Nephron (organoid): Measurements from ENCODE around the gene TEX52.

Source experiments
- H3K27ac Mint-ChIP-seq, 3 experiments: 2 replicates each; pipeline ENCODE4 v1.8.0; 2020; ENCODE audit warnings: mixed read lengths in 3 of 3, mild to moderate bottlenecking in 2 of 3, moderate library complexity in 1 of 3
- H3K27me3 Mint-ChIP-seq: 2 replicates; pipeline ENCODE4 v1.8.0; 2021; ENCODE audit warnings: low read depth, mild to moderate bottlenecking, moderate library complexity, mixed read lengths
- H3K36me3 Mint-ChIP-seq: 2 replicates; pipeline ENCODE4 v1.8.0; 2020; ENCODE audit warnings: low read depth, mixed read lengths
- H3K4me1 Mint-ChIP-seq: 2 replicates; pipeline ENCODE4 v1.8.0; 2020; ENCODE audit warnings: mixed read lengths
- H3K4me3 Mint-ChIP-seq, 3 experiments: 2 replicates each; pipeline ENCODE4 v1.8.0; 2020; ENCODE audit warnings: mild to moderate bottlenecking in 3 of 3, mixed read lengths in 3 of 3, moderate library complexity in 2 of 3
- H3K9me3 Mint-ChIP-seq: 2 replicates; pipeline ENCODE4 v1.8.0; 2020; ENCODE audit warnings: mixed read lengths
- TF ChIP-seq, protein P1 (sequence below), 3 experiments: fragments of 200-600 bp; sonication (generic); IDR thresholded peaks; one replicate each; pipeline ENCODE4 v1.5.0; 2021; ENCODE audit warnings: antibody characterized with exemption in 3 of 3; ENCODE audit not compliant: unreplicated experiment in 3 of 3

TEX52 gene

GRCh38 chr12:2890001-2890387 lies 33.2 kb upstream of the TEX52 start:
- no peaks in the 10 kb centered on the region for H3K9me3 Mint-ChIP-seq
- H3K4me3 Mint-ChIP-seq: peak overlapping the region; percentile 92 to 98 (median 96)
- peak overlapping the region; percentile 93 to 96 (median 93) for H3K27ac Mint-ChIP-seq
- peaks cover 34% of the 10 kb centered on the region for H3K4me1 Mint-ChIP-seq
- H3K27me3 Mint-ChIP-seq: no peaks in the 10 kb centered on the region
- TF ChIP-seq, protein P1, sequence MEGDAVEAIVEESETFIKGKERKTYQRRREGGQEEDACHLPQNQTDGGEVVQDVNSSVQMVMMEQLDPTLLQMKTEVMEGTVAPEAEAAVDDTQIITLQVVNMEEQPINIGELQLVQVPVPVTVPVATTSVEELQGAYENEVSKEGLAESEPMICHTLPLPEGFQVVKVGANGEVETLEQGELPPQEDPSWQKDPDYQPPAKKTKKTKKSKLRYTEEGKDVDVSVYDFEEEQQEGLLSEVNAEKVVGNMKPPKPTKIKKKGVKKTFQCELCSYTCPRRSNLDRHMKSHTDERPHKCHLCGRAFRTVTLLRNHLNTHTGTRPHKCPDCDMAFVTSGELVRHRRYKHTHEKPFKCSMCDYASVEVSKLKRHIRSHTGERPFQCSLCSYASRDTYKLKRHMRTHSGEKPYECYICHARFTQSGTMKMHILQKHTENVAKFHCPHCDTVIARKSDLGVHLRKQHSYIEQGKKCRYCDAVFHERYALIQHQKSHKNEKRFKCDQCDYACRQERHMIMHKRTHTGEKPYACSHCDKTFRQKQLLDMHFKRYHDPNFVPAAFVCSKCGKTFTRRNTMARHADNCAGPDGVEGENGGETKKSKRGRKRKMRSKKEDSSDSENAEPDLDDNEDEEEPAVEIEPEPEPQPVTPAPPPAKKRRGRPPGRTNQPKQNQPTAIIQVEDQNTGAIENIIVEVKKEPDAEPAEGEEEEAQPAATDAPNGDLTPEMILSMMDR (IDR thresholded peaks at IDR 0.05; ENCODE audit: unreplicated experiment in 3 of 3): no peak
- peaks cover 24% of the 10 kb centered on the region for H3K36me3 Mint-ChIP-seq

DNA sequence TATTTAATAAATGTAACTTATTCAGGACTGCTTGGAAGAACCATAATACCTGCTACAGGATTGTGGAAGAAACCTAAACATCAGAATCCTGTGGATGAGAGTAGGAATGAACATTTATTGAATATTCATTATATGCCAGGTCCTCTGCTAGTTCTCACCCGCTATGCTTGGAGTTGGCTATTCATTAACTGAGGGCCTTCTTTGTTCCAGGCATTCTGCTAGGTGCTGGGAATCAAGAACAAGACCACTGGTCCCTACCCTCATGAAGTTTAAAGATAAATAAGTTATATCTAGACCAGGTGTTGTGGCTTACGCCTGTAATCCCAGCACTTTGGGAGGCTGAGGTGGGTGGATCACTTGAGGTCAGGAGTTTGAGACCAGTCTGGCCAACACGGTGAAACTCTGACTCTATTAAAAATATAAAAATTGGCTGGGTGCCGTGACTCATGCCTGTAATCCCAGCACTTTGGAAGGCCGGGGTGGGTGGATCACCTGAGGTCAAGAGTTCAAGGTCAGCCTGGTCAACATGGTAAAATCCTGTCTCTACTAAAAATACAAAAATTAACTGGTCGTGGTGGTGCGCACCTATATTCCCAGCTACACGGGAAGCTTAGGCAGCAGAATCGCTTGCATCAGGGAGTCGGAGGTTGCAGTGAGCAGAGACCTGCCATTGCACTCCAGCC lies 30.1 kb upstream of the TEX52 start:
- no peak overlapping the region for H3K4me3 Mint-ChIP-seq
- peaks cover 26% of the 10 kb centered on the region for H3K4me1 Mint-ChIP-seq
- peak overlapping the region in 2 of 3 experiments; percentile 22 to 76 for H3K27ac Mint-ChIP-seq
- peaks cover 33% of the 10 kb centered on the region for H3K36me3 Mint-ChIP-seq
- TF ChIP-seq, protein P1 (IDR thresholded peaks at IDR 0.05; ENCODE audit: unreplicated experiment in 3 of 3): no peak
- H3K9me3 Mint-ChIP-seq: no peaks in the 10 kb centered on the region
- H3K27me3 Mint-ChIP-seq: no peaks in the 10 kb centered on the region

- TF ChIP-seq, protein P1 (IDR thresholded peaks at IDR 0.05; ENCODE audit: unreplicated experiment in 3 of 3): no peak
- Mint-ChIP-seq H3K27me3 (no peaks in the 10 kb centered on the region), H3K36me3 (peaks cover 36% of the 10 kb centered on the region)
These were observed 28.0 kb upstream of the TEX52 start for GRCh38 chr12:2884810-2885209.

DNA sequence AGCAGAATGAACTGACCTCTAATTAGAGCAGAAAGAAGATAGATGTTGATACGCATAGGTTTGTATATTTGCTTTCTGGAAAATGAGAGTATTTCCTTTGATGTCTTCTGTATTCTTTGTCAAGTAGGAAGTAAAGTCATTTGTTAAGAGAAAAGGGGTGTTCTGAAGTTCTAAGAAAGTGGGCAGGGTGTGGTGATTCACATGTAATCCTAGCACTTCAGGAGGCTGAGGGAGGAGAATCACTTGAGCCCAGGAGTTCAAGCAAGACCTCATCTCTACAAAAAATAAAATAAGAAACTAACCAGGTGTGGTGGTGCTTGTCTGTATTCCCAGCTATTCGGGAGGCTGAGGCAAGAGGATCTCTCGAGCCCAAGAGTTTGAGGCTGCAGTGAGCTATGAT lies 23.0 kb upstream of the TEX52 start:
- peaks cover 27% of the 10 kb centered on the region for H3K4me1 Mint-ChIP-seq
- peaks cover 21% of the 10 kb centered on the region for H3K36me3 Mint-ChIP-seq
- H3K27ac Mint-ChIP-seq: peak overlapping the region in 2 of 3 experiments; percentile 3 to 28
- H3K27me3 Mint-ChIP-seq: no peaks in the 10 kb centered on the region
- TF ChIP-seq, protein P1 (IDR thresholded peaks at IDR 0.05; ENCODE audit: unreplicated experiment in 3 of 3): no peak
- no peaks in the 10 kb centered on the region for H3K9me3 Mint-ChIP-seq
- no peak overlapping the region for H3K4me3 Mint-ChIP-seq

More at GRCh38 chr12:2884810-2885209, 28.0 kb upstream of the TEX52 start:
- Mint-ChIP-seq H3K4me1 (peaks cover 9% of the 10 kb centered on the region), H3K9me3 (no peaks in the 10 kb centered on the region), H3K27ac (peak overlapping the region in 2 of 3 experiments; percentile 88 to 92), H3K4me3 (no peak overlapping the region)

DNA sequence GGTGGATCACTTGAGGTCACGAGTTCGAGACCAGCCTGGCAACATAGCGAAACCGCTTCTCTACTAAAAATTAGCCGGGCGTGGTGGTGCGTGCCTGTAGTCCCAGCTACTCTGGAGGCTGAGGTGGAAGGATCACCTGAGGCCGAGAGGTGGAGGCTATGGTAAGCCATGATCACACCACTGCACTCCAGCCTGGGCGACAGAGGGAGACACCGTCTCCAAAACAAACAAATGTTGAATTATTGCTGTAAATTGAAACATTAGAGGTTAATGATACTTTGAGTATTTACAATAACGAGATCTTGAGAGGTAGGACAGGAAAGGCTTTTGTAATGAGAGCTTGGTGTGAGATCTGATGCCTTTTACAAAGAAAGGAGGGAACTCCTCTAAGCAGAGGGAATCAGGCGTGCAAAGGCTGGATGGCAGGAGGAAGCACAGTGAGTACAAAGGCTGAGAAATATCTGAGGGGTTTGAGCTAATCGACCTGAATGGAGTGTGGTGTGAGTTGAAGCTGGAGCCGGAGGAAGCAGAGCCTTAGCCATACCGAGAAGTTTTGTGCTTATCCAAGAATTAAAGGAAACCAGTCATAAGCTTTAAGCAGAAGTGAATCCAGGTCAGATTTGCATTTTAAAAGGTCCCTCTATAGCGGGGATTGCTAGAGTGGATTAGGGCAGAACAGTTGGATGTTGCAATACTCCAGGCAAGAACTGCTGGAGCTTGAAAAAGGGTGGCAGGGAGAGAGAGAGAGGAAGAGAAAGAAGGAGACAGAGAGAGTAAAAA lies 21.3 kb upstream of the TEX52 start:
- TF ChIP-seq, protein P1 (IDR thresholded peaks at IDR 0.05; ENCODE audit: unreplicated experiment in 3 of 3): no peak
- Mint-ChIP-seq H3K27me3 (no peaks in the 10 kb centered on the region), H3K27ac (peak overlapping the region; percentile 84 to 99 (median 92)), H3K4me3 (peak overlapping the region; percentile 95 to 98 (median 96)), H3K4me1 (peaks cover 23% of the 10 kb centered on the region), H3K36me3 (peaks cover 20% of the 10 kb centered on the region), H3K9me3 (no peaks in the 10 kb centered on the region)
